ENCODE results near the gene PRR12. TPM values are rescaled to one million over a fixed set of nuclear protein-coding genes. Genes with fewer than 3 reads are reported as not detected.
"Not testable (repeated sequence)": the region's sequence is repeated elsewhere in the genome, so short reads cannot be mapped to it uniquely, and the experiment has no call there.

Gene PRR12
- total and polyA plus RNA-seq, 9 donors = 2.8 to 44.1 (median 30.1) TPM

GRCh38 chr19:49614096-49614833 lies 23.3 kb downstream of the PRR12 start:
- H3K4me3 ChIP-seq = no peak overlapping the region
- DNase-seq = no peak
- no peaks in the 10 kb centered on the region for H3K4me1 ChIP-seq (ENCODE audit: insufficient read depth)
- no peaks in the 10 kb centered on the region for H3K9me3 ChIP-seq
- H3K27me3 ChIP-seq = no peaks in the 10 kb centered on the region
- intact Hi-C loops (cut with DNase I) = no loop called here
- WGBS, 3 donors = 71 to 78% (median 78%) methylated on average over 19 of the region's 19 CpGs
- no peak for TF ChIP-seq EP300 (IDR thresholded peaks at IDR 0.05)
- TF ChIP-seq, protein P1, sequence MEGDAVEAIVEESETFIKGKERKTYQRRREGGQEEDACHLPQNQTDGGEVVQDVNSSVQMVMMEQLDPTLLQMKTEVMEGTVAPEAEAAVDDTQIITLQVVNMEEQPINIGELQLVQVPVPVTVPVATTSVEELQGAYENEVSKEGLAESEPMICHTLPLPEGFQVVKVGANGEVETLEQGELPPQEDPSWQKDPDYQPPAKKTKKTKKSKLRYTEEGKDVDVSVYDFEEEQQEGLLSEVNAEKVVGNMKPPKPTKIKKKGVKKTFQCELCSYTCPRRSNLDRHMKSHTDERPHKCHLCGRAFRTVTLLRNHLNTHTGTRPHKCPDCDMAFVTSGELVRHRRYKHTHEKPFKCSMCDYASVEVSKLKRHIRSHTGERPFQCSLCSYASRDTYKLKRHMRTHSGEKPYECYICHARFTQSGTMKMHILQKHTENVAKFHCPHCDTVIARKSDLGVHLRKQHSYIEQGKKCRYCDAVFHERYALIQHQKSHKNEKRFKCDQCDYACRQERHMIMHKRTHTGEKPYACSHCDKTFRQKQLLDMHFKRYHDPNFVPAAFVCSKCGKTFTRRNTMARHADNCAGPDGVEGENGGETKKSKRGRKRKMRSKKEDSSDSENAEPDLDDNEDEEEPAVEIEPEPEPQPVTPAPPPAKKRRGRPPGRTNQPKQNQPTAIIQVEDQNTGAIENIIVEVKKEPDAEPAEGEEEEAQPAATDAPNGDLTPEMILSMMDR (IDR thresholded peaks at IDR 0.05) = no peak
- no peak for TF ChIP-seq POLR2A (IDR thresholded peaks at IDR 0.05)
- H3K36me3 ChIP-seq = no peaks in the 10 kb centered on the region
- no peak overlapping the region for H3K27ac ChIP-seq

DNA sequence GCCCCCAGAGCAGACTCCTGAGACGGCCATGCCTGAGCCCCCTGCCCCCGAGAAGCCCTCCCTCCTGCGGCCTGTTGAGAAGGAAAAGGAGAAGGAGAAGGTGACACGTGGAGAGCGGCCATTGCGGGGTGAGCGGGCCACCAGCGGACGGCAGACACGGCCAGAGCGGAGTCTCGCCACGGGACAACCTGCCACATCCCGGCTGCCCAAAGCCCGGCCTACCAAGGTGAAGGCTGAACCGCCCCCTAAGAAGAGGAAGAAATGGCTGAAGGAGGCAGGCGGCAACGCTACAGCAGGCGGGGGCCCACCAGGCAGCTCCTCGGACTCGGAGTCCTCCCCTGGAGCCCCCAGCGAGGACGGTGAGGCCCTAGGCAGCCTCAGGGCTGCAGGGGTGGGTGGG lies 24.9 kb downstream of the PRR12 start:
- WGBS, 3 donors = 93 to 98% (median 96%) methylated on average over 23 of the region's 23 CpGs
- intact Hi-C loops (cut with DNase I) = no loop called here
- TF ChIP-seq POLR2A (IDR thresholded peaks at IDR 0.05) = no peak
- TF ChIP-seq EP300 (IDR thresholded peaks at IDR 0.05) = no peak
- TF ChIP-seq, protein P1 (IDR thresholded peaks at IDR 0.05) = no peak
- Histone ChIP-seq H3K9me3 (no peaks in the 10 kb centered on the region), H3K27me3 (no peaks in the 10 kb centered on the region), H3K4me3 (no peak overlapping the region), H3K36me3 (no peaks in the 10 kb centered on the region), H3K27ac (no peak overlapping the region), H3K4me1 (ENCODE audit: insufficient read depth) (no peaks in the 10 kb centered on the region)
- no peak for DNase-seq

- Histone ChIP-seq H3K9me3 (no peaks in the 10 kb centered on the region), H3K27ac (no peak overlapping the region), H3K4me1 (ENCODE audit: insufficient read depth) (no peaks in the 10 kb centered on the region), H3K27me3 (no peaks in the 10 kb centered on the region), H3K36me3 (no peaks in the 10 kb centered on the region), H3K4me3 (no peak overlapping the region)
- WGBS, 3 donors = 90 to 96% (median 94%) methylated on average over 7 of the region's 7 CpGs
- no peak for TF ChIP-seq POLR2A (IDR thresholded peaks at IDR 0.05)
- TF ChIP-seq, protein P1 (IDR thresholded peaks at IDR 0.05) = no peak
- TF ChIP-seq EP300 (IDR thresholded peaks at IDR 0.05) = no peak
- intact Hi-C loops (cut with DNase I) = no loop called here
- DNase-seq = no peak
Observed at GRCh38 chr19:49616532-49616931, 25.6 kb downstream of the PRR12 start.

- no peak for TF ChIP-seq POLR2A (IDR thresholded peaks at IDR 0.05)
- H3K27ac ChIP-seq = no peak overlapping the region
- no peak for DNase-seq
- no peaks in the 10 kb centered on the region for H3K36me3 ChIP-seq
- 88 to 94% (median 90%) methylated on average over 7 of the region's 7 CpGs for WGBS, 3 donors
- H3K4me1 ChIP-seq (ENCODE audit: insufficient read depth) = no peaks in the 10 kb centered on the region
- no peaks in the 10 kb centered on the region for H3K27me3 ChIP-seq
- intact Hi-C loops (cut with DNase I) = no loop called here
- no peak overlapping the region for H3K4me3 ChIP-seq
- H3K9me3 ChIP-seq = no peaks in the 10 kb centered on the region
Observed at GRCh38 chr19:49616945-49617344, 26.0 kb downstream of the PRR12 start.

GRCh38 chr19:49617860-49618259 lies 26.9 kb downstream of the PRR12 start:
- H3K9me3 ChIP-seq; H3K36me3 ChIP-seq; H3K27ac ChIP-seq; H3K4me3 ChIP-seq; intact Hi-C loops (cut with DNase I); DNase-seq; H3K4me1 ChIP-seq (ENCODE audit: insufficient read depth); H3K27me3 ChIP-seq: not testable (repeated sequence)
- WGBS, 3 donors = 91 to 92% (median 92%) methylated on average over 13 of the region's 13 CpGs
